Measurements from ENCODE around the gene DUSP16.

DUSP16 gene

GRCh38 chr12:12488823-12489550 lies 73.7 kb downstream of the DUSP16 start:
- DNase-seq = no peak
- in situ Hi-C loops (cut with HindIII; ENCODE audit: low pct_ligation_motif_present, low sequenced_read_pairs) = no loop called here
- Histone ChIP-seq H3K4me3 (ENCODE audit: low read depth, low read length) (no peak overlapping the region), H3K27ac (no peak overlapping the region), H3K27me3 (replicated peaks) (no peaks in the 10 kb centered on the region), H3K36me3 (replicated peaks) (no peaks in the 10 kb centered on the region)
- TF ChIP-seq, protein P1, sequence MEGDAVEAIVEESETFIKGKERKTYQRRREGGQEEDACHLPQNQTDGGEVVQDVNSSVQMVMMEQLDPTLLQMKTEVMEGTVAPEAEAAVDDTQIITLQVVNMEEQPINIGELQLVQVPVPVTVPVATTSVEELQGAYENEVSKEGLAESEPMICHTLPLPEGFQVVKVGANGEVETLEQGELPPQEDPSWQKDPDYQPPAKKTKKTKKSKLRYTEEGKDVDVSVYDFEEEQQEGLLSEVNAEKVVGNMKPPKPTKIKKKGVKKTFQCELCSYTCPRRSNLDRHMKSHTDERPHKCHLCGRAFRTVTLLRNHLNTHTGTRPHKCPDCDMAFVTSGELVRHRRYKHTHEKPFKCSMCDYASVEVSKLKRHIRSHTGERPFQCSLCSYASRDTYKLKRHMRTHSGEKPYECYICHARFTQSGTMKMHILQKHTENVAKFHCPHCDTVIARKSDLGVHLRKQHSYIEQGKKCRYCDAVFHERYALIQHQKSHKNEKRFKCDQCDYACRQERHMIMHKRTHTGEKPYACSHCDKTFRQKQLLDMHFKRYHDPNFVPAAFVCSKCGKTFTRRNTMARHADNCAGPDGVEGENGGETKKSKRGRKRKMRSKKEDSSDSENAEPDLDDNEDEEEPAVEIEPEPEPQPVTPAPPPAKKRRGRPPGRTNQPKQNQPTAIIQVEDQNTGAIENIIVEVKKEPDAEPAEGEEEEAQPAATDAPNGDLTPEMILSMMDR (IDR thresholded peaks at IDR 0.05; ENCODE audit: low read depth, low read length, missing control alignments) = no peak

DNA sequence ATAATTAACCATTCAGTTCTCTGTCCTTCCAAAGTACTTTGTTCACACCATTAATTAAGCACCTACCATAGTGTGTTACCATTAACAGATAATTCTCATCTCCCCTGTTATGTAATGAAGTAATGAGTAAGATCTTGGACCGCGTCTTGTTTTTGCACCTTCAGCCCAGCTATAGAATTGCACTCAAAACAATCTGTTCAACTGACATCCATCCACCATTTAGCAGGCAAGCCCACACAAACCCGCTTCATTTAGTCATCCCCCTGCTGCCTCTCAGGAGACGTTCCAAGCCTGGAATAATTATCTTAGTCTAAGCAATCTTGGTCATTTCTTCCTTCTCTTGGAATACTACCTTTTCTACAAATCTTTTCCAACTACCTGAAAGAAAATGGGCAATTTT lies 74.4 kb downstream of the DUSP16 start:
- DNase-seq = no peak
- TF ChIP-seq, protein P1 (IDR thresholded peaks at IDR 0.05; ENCODE audit: low read depth, low read length, missing control alignments) = no peak
- no peak overlapping the region for H3K4me3 ChIP-seq (ENCODE audit: low read depth, low read length)
- in situ Hi-C loops (cut with HindIII; ENCODE audit: low pct_ligation_motif_present, low sequenced_read_pairs) = no loop called here
- H3K27me3 ChIP-seq (replicated peaks) = no peaks in the 10 kb centered on the region
- no peak overlapping the region for H3K27ac ChIP-seq
- no peaks in the 10 kb centered on the region for H3K36me3 ChIP-seq (replicated peaks)

- no peak overlapping the region for H3K4me3 ChIP-seq (ENCODE audit: low read depth, low read length)
- no peak for DNase-seq
- in situ Hi-C loops (cut with HindIII; ENCODE audit: low pct_ligation_motif_present, low sequenced_read_pairs) = no loop called here
- no peaks in the 10 kb centered on the region for H3K27me3 ChIP-seq (replicated peaks)
- TF ChIP-seq, protein P1 (IDR thresholded peaks at IDR 0.05; ENCODE audit: low read depth, low read length, missing control alignments) = no peak
- no peaks in the 10 kb centered on the region for H3K36me3 ChIP-seq (replicated peaks)
- no peak overlapping the region for H3K27ac ChIP-seq
These were observed 75.2 kb downstream of the DUSP16 start for GRCh38 chr12:12487490-12487889.

DNA sequence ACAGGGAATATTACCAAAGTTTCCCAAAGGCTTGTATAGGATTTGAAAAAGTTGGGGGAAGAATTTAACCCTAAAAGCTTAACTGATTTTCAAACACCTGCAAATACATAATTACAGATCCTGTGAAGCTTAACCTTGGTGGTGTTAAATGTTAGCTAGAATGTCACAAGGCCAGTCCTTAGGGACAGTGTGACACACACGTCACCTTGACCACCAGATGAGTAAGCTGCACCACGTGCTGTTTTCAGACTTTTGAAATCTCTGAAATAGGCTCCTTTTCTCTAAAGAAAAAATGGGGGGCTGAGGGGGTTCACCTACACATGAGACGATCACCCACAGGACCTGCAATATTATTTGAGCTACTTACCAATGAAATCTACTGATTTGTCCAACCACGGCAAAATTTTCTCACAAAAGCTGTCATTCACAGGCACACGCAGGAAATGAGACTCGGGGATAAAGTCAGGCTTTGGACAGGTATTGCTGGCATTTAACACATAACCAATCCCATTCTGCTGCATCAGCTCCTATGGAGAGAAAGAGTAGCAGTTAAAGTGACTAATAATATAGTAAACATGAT lies 75.9 kb downstream of the DUSP16 start:
- DNase-seq = no peak
- no peak overlapping the region for H3K27ac ChIP-seq
- TF ChIP-seq, protein P1 (IDR thresholded peaks at IDR 0.05; ENCODE audit: low read depth, low read length, missing control alignments) = no peak
- in situ Hi-C loops (cut with HindIII; ENCODE audit: low pct_ligation_motif_present, low sequenced_read_pairs) = no loop called here
- no peaks in the 10 kb centered on the region for H3K27me3 ChIP-seq (replicated peaks)
- no peaks in the 10 kb centered on the region for H3K36me3 ChIP-seq (replicated peaks)
- no peak overlapping the region for H3K4me3 ChIP-seq (ENCODE audit: low read depth, low read length)

DNA sequence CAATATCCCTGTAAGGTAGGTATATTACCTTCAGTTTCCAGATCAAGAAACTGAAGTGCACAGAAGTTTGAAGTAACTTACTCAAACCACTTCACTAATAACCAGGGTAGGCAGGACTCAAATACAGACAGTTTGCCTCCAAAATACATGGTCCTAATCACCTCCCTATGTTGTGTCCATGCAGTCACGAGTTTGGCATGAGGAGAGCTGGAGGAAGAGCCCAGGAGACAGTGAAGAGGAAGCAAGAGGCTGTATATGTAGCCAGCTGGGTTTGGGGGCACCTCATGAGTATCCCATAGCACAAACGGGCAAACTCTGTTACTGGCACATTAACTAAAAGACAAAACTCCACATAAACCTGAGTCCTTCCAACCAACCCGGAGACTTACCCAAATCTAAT lies 79.2 kb downstream of the DUSP16 start:
- in situ Hi-C loops (cut with HindIII; ENCODE audit: low pct_ligation_motif_present, low sequenced_read_pairs) = no loop called here
- TF ChIP-seq, protein P1 (IDR thresholded peaks at IDR 0.05; ENCODE audit: low read depth, low read length, missing control alignments) = no peak
- Histone ChIP-seq H3K27ac (no peak overlapping the region), H3K4me3 (ENCODE audit: low read depth, low read length) (no peak overlapping the region), H3K36me3 (replicated peaks) (peaks cover 2% of the 10 kb centered on the region), H3K27me3 (replicated peaks) (no peaks in the 10 kb centered on the region)
- DNase-seq = no peak
